Effector memory CD4-positive, alpha-beta T cell (primary cell): ENCODE results near the gene KIAA1217.
A peak's percentile ranks its signal among the peaks of the same experiment; 100 is the strongest.

ENCODE experiments used
- DNase-seq, 3 donors: peaks; one replicate each; pipeline ENCODE4 v3.0.0-alpha.2; 2020
- H3K27ac ChIP-seq: 2 replicates; pipeline ENCODE4 v1.7.0; 2013; ENCODE audit warnings: mild to moderate bottlenecking, low read length, moderate library complexity; ENCODE audit not compliant: insufficient read depth, poor library complexity, severe bottlenecking
- H3K27me3 ChIP-seq: replicated peaks from 2 replicates; pipeline ENCODE4 v1.7.0; 2013; ENCODE audit warnings: mild to moderate bottlenecking, low read length; ENCODE audit not compliant: insufficient read depth, control insufficient read depth, poor library complexity, severe bottlenecking
- H3K36me3 ChIP-seq: 2 replicates; pipeline ENCODE4 v1.7.0; 2013; ENCODE audit warnings: mild to moderate bottlenecking, low read length, moderate library complexity; ENCODE audit not compliant: control insufficient read depth, insufficient read depth
- H3K4me1 ChIP-seq: 2 replicates; pipeline ENCODE4 v1.7.0; 2013; ENCODE audit warnings: low read length, mild to moderate bottlenecking; ENCODE audit not compliant: control insufficient read depth, insufficient read depth, poor library complexity, severe bottlenecking
- H3K4me3 ChIP-seq: 2 replicates; pipeline ENCODE4 v1.7.0; 2013; ENCODE audit warnings: low read length, low read depth, mild to moderate bottlenecking; ENCODE audit not compliant: insufficient read depth, poor library complexity, severe bottlenecking
- H3K9me3 ChIP-seq: 2 replicates; pipeline ENCODE4 v1.7.0; 2013; ENCODE audit warnings: mild to moderate bottlenecking, low read length, moderate library complexity; ENCODE audit not compliant: control insufficient read depth
- total RNA-seq, 3 donors: gene quantifications; one replicate each; lab custom pipeline; 2026; lab: John Stamatoyannopoulos, UW

Gene KIAA1217, protein sequence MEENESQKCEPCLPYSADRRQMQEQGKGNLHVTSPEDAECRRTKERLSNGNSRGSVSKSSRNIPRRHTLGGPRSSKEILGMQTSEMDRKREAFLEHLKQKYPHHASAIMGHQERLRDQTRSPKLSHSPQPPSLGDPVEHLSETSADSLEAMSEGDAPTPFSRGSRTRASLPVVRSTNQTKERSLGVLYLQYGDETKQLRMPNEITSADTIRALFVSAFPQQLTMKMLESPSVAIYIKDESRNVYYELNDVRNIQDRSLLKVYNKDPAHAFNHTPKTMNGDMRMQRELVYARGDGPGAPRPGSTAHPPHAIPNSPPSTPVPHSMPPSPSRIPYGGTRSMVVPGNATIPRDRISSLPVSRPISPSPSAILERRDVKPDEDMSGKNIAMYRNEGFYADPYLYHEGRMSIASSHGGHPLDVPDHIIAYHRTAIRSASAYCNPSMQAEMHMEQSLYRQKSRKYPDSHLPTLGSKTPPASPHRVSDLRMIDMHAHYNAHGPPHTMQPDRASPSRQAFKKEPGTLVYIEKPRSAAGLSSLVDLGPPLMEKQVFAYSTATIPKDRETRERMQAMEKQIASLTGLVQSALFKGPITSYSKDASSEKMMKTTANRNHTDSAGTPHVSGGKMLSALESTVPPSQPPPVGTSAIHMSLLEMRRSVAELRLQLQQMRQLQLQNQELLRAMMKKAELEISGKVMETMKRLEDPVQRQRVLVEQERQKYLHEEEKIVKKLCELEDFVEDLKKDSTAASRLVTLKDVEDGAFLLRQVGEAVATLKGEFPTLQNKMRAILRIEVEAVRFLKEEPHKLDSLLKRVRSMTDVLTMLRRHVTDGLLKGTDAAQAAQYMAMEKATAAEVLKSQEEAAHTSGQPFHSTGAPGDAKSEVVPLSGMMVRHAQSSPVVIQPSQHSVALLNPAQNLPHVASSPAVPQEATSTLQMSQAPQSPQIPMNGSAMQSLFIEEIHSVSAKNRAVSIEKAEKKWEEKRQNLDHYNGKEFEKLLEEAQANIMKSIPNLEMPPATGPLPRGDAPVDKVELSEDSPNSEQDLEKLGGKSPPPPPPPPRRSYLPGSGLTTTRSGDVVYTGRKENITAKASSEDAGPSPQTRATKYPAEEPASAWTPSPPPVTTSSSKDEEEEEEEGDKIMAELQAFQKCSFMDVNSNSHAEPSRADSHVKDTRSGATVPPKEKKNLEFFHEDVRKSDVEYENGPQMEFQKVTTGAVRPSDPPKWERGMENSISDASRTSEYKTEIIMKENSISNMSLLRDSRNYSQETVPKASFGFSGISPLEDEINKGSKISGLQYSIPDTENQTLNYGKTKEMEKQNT (N-terminal part only)
- total RNA-seq, result 0.39 to 0.96 (median 0.69) reads per million in 3 donors

DNA sequence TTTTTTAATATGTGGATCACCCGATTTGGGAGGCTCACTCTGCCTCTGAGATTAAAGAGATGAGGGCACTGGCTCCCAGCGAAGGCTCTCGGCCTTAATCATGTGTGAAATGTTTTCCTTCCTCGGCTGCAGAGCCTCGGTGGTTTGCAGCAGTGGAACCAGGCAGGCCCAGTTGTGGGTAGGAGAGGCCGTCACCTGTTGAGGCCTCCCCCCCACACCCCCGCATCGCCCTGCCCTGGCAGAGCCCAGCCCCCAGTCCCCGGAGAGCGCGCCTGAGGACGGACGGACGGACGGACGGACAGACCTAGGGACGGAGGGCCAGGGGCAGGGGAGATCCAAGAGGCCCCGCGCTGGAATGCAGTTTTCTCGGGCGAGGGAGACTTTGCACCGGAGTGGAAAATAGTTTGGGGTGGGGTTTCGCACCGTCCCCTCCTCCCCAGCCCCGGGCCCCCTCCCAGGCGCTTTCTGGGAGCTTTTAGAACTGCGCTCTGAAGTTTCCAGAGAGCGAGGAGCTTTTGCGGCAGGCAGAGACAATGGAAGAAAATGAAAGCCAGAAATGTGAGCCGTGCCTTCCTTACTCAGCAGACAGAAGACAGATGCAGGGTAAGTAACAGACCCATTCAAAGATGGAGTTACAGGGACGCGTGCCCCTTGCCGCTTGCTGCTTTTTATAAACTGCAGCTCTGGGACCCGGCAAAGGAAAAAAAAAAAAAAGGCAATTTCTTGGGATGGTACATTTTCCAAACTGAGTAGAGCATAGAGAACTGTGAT lies at the start of gene KIAA1217:
KIAA1217 (plus strand) TSS at position 478 of the 771 bp plus-strand sequence; CDS start at position 534, 56 bp downstream.
- H3K27me3 ChIP-seq, result peaks cover 7% of the 10 kb centered on the region
- peak within 1 kb of the TSS; percentile 8 for H3K4me3 ChIP-seq
- no peak within 1 kb of the TSS for H3K27ac ChIP-seq
- no peaks in the 10 kb centered on the region for H3K9me3 ChIP-seq
- no peaks in the 10 kb centered on the region for H3K36me3 ChIP-seq
- DNase-seq, result no peak
- peaks cover 5% of the 10 kb centered on the region for H3K4me1 ChIP-seq

DNA sequence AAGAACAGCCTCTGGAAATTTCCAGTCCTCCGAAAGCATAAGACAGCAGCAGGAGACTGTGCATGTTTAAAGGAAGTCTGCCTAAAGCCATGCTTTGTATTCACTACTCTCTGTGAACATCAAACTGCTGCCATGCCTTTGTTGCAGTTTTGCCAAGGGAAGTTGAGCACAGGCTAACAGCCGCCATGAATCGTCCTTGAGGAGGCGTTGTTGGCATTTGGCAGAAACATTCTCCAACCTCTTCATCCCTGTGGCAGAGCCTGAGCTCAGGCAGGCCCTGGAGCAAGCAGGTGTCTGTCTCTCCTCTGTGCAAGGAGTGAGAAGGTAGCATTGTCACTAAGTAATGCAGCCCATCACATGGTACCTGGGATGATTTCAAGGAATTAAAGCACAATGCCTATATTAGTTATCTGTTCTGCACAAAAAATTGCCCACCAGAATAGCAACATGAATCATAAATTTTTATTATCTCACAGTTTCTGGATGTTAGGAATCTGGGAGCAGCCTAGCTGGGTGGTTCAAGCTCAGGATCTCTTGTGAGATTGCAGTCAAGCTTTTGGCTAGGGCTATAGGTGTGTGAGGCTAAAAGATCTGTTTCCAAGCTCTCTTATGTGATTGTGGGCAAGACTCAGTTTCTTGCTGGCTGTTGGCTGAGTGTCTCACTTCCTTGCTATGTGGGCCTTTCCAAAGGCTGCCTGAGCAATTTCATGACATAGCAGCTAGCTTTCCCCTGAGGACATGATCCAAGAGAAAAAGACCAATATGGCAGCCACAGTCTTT lies 46.5 kb upstream of the KIAA1217 start:
- Histone ChIP-seq H3K4me1 (no peaks in the 10 kb centered on the region), H3K4me3 (no peak overlapping the region), H3K9me3 (no peaks in the 10 kb centered on the region), H3K27me3 (no peaks in the 10 kb centered on the region), H3K27ac (no peak overlapping the region), H3K36me3 (no peaks in the 10 kb centered on the region)
- DNase-seq, result no peak

DNA sequence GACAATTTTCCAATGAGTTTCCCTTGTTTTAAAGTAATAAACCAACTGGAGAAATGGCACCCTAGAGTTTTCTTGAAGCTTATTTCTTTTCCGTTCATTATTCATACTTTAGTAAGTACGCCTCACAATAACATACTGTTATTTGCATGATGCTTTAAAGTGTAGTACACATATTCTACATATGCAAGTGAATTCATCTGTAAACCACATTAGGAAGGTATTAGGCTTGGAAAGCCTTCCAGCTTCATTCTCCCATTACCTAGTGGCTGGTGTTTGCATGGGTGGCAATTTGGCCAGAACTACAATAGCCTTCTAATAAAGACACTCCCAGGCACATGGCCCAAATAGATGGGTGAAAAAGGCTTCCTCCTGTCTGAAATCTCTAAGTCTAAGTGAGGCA lies 45.5 kb upstream of the KIAA1217 start:
- Histone ChIP-seq H3K27me3 (no peaks in the 10 kb centered on the region), H3K4me1 (no peaks in the 10 kb centered on the region), H3K36me3 (no peaks in the 10 kb centered on the region), H3K27ac (no peak overlapping the region), H3K4me3 (no peak overlapping the region), H3K9me3 (no peaks in the 10 kb centered on the region)
- no peak for DNase-seq

DNA sequence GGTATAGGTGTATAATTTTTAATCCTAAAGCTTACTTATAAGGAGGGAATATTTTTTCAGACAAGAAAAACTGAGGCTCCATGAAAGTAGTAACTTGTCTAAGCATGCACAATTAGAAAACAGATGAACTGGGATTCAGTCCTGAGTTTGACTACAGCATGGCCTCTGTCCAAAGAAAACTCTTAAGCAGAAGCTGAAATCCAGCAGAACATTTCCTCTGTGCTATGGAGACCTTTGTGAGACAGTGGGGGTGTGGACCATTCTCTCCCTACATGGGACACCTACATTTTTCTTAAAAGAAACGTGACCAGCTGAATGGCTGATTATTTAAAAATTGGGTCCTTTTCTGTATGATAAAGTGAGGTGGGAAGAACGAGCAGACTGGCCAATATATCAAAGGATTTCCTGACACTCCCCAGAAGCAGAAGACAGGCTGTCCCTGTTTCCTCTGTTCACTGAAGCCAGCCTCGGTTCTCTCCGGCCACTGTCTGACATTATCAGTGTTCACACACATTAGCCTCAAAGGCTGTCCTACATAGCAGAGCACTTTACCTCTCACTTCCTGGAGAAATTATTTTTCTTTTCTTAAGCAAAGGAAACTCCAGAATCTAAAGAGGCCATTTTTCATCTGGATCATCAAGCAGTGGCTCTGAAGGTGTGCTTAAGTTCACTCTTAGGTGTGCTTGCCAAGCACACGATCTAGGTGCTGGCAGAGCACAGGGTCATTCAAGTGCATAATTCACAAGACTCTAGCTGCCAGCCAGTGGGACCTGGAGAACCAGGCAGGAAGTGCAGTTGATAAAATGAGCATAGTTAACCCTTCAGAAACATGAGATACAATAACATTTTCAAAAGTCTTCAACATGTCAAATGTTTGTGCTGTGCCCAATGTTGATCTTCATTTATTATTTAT lies 40.4 kb upstream of the KIAA1217 start:
- Histone ChIP-seq H3K27ac (no peak overlapping the region), H3K27me3 (no peaks in the 10 kb centered on the region), H3K36me3 (no peaks in the 10 kb centered on the region), H3K9me3 (no peaks in the 10 kb centered on the region), H3K4me1 (no peaks in the 10 kb centered on the region), H3K4me3 (no peak overlapping the region)
- no peak for DNase-seq

DNA sequence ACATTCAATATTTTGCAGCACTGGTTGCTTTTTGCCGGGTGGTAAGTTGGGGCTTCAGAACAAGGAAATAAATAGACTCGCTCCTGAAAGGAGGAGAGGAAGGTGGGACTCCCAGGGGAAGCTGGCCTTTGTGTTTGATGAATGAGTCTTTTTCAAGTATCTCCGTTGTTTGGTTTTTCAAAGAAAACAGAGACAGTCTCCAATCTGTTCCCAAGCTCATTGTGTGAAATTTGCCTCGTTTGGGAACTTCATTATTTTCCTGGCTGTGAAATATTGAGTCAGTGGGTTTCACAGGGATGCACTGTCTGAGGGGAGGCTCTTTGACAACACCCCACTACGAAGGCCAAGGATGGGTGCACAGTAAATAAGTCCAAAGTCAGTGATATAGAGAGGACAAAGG lies 38.7 kb upstream of the KIAA1217 start:
- no peaks in the 10 kb centered on the region for H3K4me1 ChIP-seq
- no peaks in the 10 kb centered on the region for H3K36me3 ChIP-seq
- no peak overlapping the region for H3K4me3 ChIP-seq
- no peaks in the 10 kb centered on the region for H3K27me3 ChIP-seq
- H3K27ac ChIP-seq, result no peak overlapping the region
- DNase-seq, result no peak
- H3K9me3 ChIP-seq, result no peaks in the 10 kb centered on the region

DNA sequence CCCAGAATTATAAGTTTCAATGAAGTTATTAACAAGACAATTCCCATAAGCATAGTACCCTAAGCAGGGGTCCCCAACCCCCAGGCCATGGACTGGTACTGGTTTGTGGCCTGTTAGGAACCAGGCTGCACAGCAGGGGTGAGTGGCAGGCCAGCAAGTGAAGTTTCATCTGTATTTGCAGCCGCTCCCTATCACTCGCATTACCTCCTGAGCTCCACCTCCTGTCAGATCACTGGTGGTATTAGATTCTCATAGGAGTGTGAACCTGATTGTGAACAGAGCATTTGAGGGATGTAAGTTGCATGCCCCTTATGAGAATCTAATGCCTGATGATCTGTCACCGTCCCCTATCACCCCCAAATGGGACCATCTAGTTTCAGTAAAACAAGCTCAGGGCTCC lies 36.0 kb upstream of the KIAA1217 start:
- Histone ChIP-seq H3K27me3 (no peaks in the 10 kb centered on the region), H3K9me3 (no peaks in the 10 kb centered on the region), H3K4me3 (no peak overlapping the region), H3K4me1 (no peaks in the 10 kb centered on the region), H3K27ac (no peak overlapping the region), H3K36me3 (no peaks in the 10 kb centered on the region)
- DNase-seq, result no peak

DNA sequence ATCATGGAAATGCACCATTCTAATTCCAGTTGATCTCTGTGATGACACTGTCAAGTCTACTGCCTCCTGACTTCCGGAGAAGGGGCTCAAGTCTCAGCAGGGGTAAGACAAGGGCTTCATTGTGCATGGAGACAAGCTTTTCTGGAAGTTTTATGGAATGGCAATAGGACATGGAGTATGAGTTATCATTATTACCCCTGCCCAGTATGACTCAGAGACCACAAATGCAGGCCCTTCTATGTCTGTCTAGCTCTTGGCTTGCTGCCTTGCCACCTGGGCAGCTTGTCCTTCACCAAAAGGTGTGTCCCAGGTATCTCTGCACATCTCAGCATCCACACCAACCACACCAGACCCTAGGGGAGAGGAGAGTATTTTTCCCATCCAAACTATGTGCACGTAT lies 34.9 kb upstream of the KIAA1217 start:
- Histone ChIP-seq H3K27me3 (no peaks in the 10 kb centered on the region), H3K4me3 (no peak overlapping the region), H3K9me3 (no peaks in the 10 kb centered on the region), H3K36me3 (no peaks in the 10 kb centered on the region), H3K4me1 (no peaks in the 10 kb centered on the region), H3K27ac (no peak overlapping the region)
- no peak for DNase-seq

DNA sequence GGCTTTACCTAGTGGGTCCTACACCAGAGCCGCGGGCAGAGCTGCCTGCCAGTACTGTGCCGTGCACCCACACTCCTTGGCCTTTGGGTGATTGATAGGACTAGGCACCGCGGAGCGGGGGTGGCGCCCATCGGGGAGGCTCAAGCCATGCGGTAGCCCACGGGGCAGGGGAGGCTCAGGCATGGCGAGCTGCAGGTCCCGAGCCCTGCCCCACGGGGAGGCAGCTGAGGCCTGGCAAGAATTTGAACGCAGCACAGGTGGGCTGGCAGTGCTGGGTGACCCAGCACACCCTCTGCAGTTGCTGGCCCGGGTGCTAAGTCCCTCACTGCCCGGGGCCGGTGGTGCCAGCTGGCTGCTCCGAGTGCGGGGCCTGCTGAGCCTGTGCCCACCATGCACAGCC lies 32.3 kb upstream of the KIAA1217 start:
- Histone ChIP-seq H3K27ac (no peak overlapping the region), H3K27me3 (no peaks in the 10 kb centered on the region), H3K4me3 (no peak overlapping the region), H3K9me3 (no peaks in the 10 kb centered on the region), H3K4me1 (no peaks in the 10 kb centered on the region), H3K36me3 (no peaks in the 10 kb centered on the region)
- DNase-seq, result no peak
